CD4-positive, alpha-beta T cell (primary cell): ENCODE measurements around the gene DLG1. TPM values are rescaled to one million over a fixed set of nuclear protein-coding genes. Genes with fewer than 3 reads are reported as not detected.

ENCODE experiments used
- ATAC-seq: fragments of 200-7000 bp; cut with Tn5 transposase; one replicate; pipeline ENCODE4 v1.10.0; 2022; ENCODE audit warnings: mild to moderate bottlenecking; ENCODE audit not compliant: poor library complexity
- CTCF ChIA-PET: fragments of 350-600 bp; sonication (Branson Sonifier 250); formaldehyde crosslinking; loops from one replicate; lab custom pipeline; 2021; ENCODE audit warnings: antibody characterized with exemption, inconsistent platforms; lab: Charles Lee
- POLR2A ChIA-PET: fragments of 350-600 bp; sonication (Branson Sonifier 250); formaldehyde crosslinking; loops from one replicate; lab custom pipeline; 2021; ENCODE audit warnings: antibody characterized with exemption, inconsistent platforms; lab: Charles Lee
- DNase-seq, 14 experiments: peaks; one replicate each; pipeline ENCODE4 v3.0.0-alpha.2; 2013 to 2020; ENCODE audit warnings: mixed read lengths in 2 of 14
- H3K27ac ChIP-seq, 2 donors: one replicate each; pipeline versions ENCODE4 v1.5.1 to v1.7.0; 2013; ENCODE audit warnings: low read length in 2 of 2, low read depth in 1 of 2, mild to moderate bottlenecking in 1 of 2
- H3K27me3 ChIP-seq, 2 experiments: 1 replicate in 1 of 2; 2 replicates in 1 of 2; pipeline versions ENCODE4 v1.6.1 to v1.7.0; 2013; ENCODE audit warnings: low read length in 2 of 2, control low read depth in 1 of 2, mild to moderate bottlenecking in 1 of 2, moderate library complexity in 1 of 2; ENCODE audit not compliant: insufficient read depth in 2 of 2, control insufficient read depth in 1 of 2
- H3K36me3 ChIP-seq: one replicate; pipeline ENCODE4 v1.6.1; 2013; ENCODE audit warnings: low read length, control low read depth; ENCODE audit not compliant: insufficient read depth
- H3K4me1 ChIP-seq: one replicate; pipeline ENCODE4 v1.6.1; 2013; ENCODE audit warnings: low read length, control low read depth; ENCODE audit not compliant: insufficient read depth
- H3K4me3 ChIP-seq: one replicate; pipeline ENCODE4 v1.5.1; 2013; ENCODE audit warnings: mild to moderate bottlenecking, low read length, moderate library complexity
- H3K9me3 ChIP-seq, 2 experiments: 1 replicate in 1 of 2; 2 replicates in 1 of 2; pipeline versions ENCODE4 v1.6.1 to v1.7.0; 2013; ENCODE audit warnings: low read length in 2 of 2, mild to moderate bottlenecking in 2 of 2, control low read depth in 1 of 2, moderate library complexity in 1 of 2; ENCODE audit not compliant: control insufficient read depth in 1 of 2, insufficient read depth in 1 of 2
- H3K27ac Mint-ChIP-seq: one replicate; pipeline ENCODE4 v1.8.0; 2020; ENCODE audit warnings: mixed read lengths
- H3K27me3 Mint-ChIP-seq: one replicate; pipeline ENCODE4 v1.8.0; 2021; ENCODE audit warnings: mixed read lengths
- H3K36me3 Mint-ChIP-seq: one replicate; pipeline ENCODE4 v1.8.0; 2021; ENCODE audit warnings: low read depth, mixed read lengths
- H3K4me1 Mint-ChIP-seq: one replicate; pipeline ENCODE4 v1.8.0; 2021; ENCODE audit warnings: low read depth, mixed read lengths
- H3K4me3 Mint-ChIP-seq: one replicate; pipeline ENCODE4 v1.8.0; 2020; ENCODE audit warnings: mild to moderate bottlenecking, mixed read lengths
- H3K9me3 Mint-ChIP-seq: one replicate; pipeline ENCODE4 v1.8.0; 2020; ENCODE audit warnings: mixed read lengths
- CTCF ChIP-seq: fragments of 200-600 bp; IDR thresholded peaks from one replicate; pipeline ENCODE4 v1.8.0; 2022; ENCODE audit warnings: antibody characterized with exemption, mild to moderate bottlenecking
- intact Hi-C, 2 experiments: fragments of 100-400 bp; cut with DNase I in 1 of 2; cut with micrococcal nuclease in 1 of 2; formaldehyde crosslinking; loops; one replicate each; pipeline versions ENCODE4 v1.15.1 to v1.9.0; 2023 to 2025; cut with DNase I, micrococcal nuclease
- total RNA-seq, 174 experiments: library from RNA in 2 of 174; stranded (reverse) in 2 of 174; gene quantifications; one replicate each; pipeline ENCODE4 v1.2.3 and lab custom pipeline; 2021 to 2026

Gene DLG1
- total RNA-seq, 2 experiments from 2014 or later: 86.8 to 91.8 TPM

DNA sequence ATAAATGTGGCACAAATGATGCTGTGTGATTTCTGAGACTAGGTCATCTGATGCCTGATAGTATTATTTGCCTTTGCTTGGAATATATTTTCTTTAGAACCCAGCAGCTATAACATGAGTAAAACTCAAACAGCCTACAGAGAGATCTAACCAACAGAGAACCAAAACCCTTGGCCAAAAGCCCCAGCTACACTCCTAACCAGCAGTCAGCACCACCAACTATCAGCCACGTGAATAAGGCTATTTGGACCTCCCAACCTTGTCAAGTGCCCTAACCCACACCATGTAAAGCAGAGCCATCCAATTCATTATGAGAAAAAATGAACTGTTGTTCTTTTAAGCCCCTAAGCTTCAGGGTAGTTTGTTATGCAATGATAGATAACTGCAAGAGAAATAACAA lies 154.2 kb downstream of the DLG1 start:
- Histone ChIP-seq H3K27ac (no peak overlapping the region), H3K9me3 (no peaks in the 10 kb centered on the region), H3K4me3 (no peak overlapping the region), H3K4me1 (no peaks in the 10 kb centered on the region), H3K27me3 (no peaks in the 10 kb centered on the region), H3K36me3 (peaks cover 15% of the 10 kb centered on the region)
- CTCF ChIA-PET: no interaction called here
- no peak overlapping the region for H3K4me3 Mint-ChIP-seq
- intact Hi-C loops: no loop called here
- TF ChIP-seq CTCF: no peak
- H3K36me3 Mint-ChIP-seq: peaks cover 67% of the 10 kb centered on the region
- peak overlapping the region; percentile 49 for H3K27ac Mint-ChIP-seq
- ATAC-seq (no peak), DNase-seq (no peak)
- H3K9me3 Mint-ChIP-seq: no peaks in the 10 kb centered on the region
- POLR2A ChIA-PET: no interaction called here
- no peaks in the 10 kb centered on the region for H3K27me3 Mint-ChIP-seq
- H3K4me1 Mint-ChIP-seq: peaks cover 22% of the 10 kb centered on the region

- ChIA-PET POLR2A (no interaction called here), CTCF (no interaction called here)
- Histone ChIP-seq H3K9me3 (no peaks in the 10 kb centered on the region), H3K36me3 (peaks cover 52% of the 10 kb centered on the region), H3K27ac (no peak overlapping the region), H3K27me3 (no peaks in the 10 kb centered on the region), H3K4me3 (no peak overlapping the region), H3K4me1 (no peaks in the 10 kb centered on the region)
- no peak for ATAC-seq
- Mint-ChIP-seq H3K36me3 (peaks cover 84% of the 10 kb centered on the region), H3K27me3 (no peaks in the 10 kb centered on the region), H3K4me1 (peaks cover 17% of the 10 kb centered on the region), H3K4me3 (no peak overlapping the region), H3K9me3 (no peaks in the 10 kb centered on the region), H3K27ac (no peak overlapping the region)
- DNase-seq: no peak
- intact Hi-C loops: no loop called here
- TF ChIP-seq CTCF: no peak
Measured at GRCh38 chr3:197139586-197139985, 158.8 kb downstream of the DLG1 start.

DNA sequence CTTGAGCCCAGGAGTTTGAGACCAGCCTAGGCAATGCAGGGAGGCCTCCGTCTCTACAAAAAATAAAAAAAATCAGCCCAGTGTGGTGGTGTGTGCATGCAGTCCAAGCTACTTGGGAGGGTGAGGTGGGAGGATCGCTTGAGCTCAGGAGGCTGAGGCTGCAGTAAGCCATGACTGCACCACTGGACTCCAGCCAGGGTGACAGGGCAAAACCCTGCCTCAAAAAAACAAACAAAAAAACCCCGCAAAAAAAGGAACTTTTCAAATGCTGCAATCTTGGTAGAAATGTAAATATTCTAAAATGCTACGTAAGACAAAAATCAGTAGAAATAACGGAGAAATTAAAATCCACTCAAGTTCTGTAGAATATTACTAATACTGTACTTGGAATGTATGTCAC lies 160.7 kb downstream of the DLG1 start:
- H3K27me3 Mint-ChIP-seq: no peaks in the 10 kb centered on the region
- H3K4me1 Mint-ChIP-seq: peaks cover 12% of the 10 kb centered on the region
- peaks cover 66% of the 10 kb centered on the region for H3K36me3 ChIP-seq
- intact Hi-C loops: no loop called here
- DNase-seq: peak in 2 of 14 experiments; percentile 15 to 39
- H3K9me3 ChIP-seq: no peaks in the 10 kb centered on the region
- H3K27ac ChIP-seq: no peak overlapping the region
- CTCF ChIA-PET: no interaction called here
- no peaks in the 10 kb centered on the region for H3K27me3 ChIP-seq
- no peaks in the 10 kb centered on the region for H3K4me1 ChIP-seq
- no peak overlapping the region for H3K27ac Mint-ChIP-seq
- no peak overlapping the region for H3K4me3 Mint-ChIP-seq
- TF ChIP-seq CTCF: no peak
- no peaks in the 10 kb centered on the region for H3K9me3 Mint-ChIP-seq
- H3K36me3 Mint-ChIP-seq: peaks cover 85% of the 10 kb centered on the region
- no peak overlapping the region for H3K4me3 ChIP-seq
- POLR2A ChIA-PET: no interaction called here
- ATAC-seq: no peak
